ENCODE data around the gene CHCT1. TPM values are rescaled to one million over a fixed set of nuclear protein-coding genes. Genes with fewer than 3 reads are reported as not detected.
"Not testable (repeated sequence)": the region's sequence is repeated elsewhere in the genome, so short reads cannot be mapped to it uniquely, and the experiment has no call there.

The CHCT1 gene
- polyA plus RNA-seq, 3 donors, result 0.89 TPM; not detected in 2

- Histone ChIP-seq H3K27me3 (ENCODE audit: control insufficient read depth in 2 of 2, insufficient read depth in 2 of 2, low read length in 2 of 2) (no peaks in the 10 kb centered on the region), H3K4me2 (replicated peaks; ENCODE audit: extremely low read depth, low read length, poor library complexity, severe bottlenecking) (no peak overlapping the region), H4K20me1 (ENCODE audit: insufficient read depth, low read length) (no peaks in the 10 kb centered on the region), H3K36me3 (replicated peaks in 1 of 2; ENCODE audit: control insufficient read depth in 1 of 2, insufficient read depth in 2 of 2, low read length in 2 of 2) (no peaks in the 10 kb centered on the region), H3K9ac (ENCODE audit: insufficient read depth, low read length, poor library complexity, severe bottlenecking) (no peak overlapping the region), H3K9me3 (replicated peaks in 1 of 2; ENCODE audit: control insufficient read depth in 1 of 2, insufficient read depth in 1 of 2, low read length in 2 of 2) (no peaks in the 10 kb centered on the region), H3K4me1 (ENCODE audit: control insufficient read depth in 1 of 2, insufficient read depth in 2 of 2, low read length in 2 of 2) (peaks cover 2 to 5% of the 10 kb centered on the region in 2 donors), H3K4me3 (replicated peaks in 1 of 3; ENCODE audit: low read depth in 2 of 3, low read length in 3 of 3) (no peak overlapping the region), H3K27ac (ENCODE audit: low read depth in 1 of 2, low read length in 2 of 2) (no peak overlapping the region), H3K79me2 (ENCODE audit: insufficient read depth, low read length) (no peaks in the 10 kb centered on the region), H2AFZ (ENCODE audit: insufficient read depth, low read depth, low read length, poor library complexity, severe bottlenecking) (no peak overlapping the region)
- no peak for DNase-seq
- intact Hi-C loops (cut with micrococcal nuclease), result no loop called here
- no peak for TF ChIP-seq CTCF (IDR thresholded peaks at IDR 0.05)
- 100% methylated on average over 1 of the region's 2 CpGs for WGBS (ENCODE audit: insufficient coverage)
- Mint-ChIP-seq H3K4me3 (no peak overlapping the region), H3K27me3 (ENCODE audit: low read depth in 3 of 3) (no peaks in the 10 kb centered on the region), H3K27ac (no peak overlapping the region), H3K9me3 (peaks cover 0 to 4% (median 0%) of the 10 kb centered on the region in 7 donors), H3K36me3 (no peaks in the 10 kb centered on the region), H3K4me1 (peaks cover 6% of the 10 kb centered on the region)
Measured at GRCh38 chr17:60416368-60416925, 5.8 kb upstream of the CHCT1 start.

- H3K27ac ChIP-seq (ENCODE audit: low read depth in 1 of 2, low read length in 2 of 2); H3K9me3 Mint-ChIP-seq; H3K27me3 ChIP-seq (ENCODE audit: control insufficient read depth in 2 of 2, insufficient read depth in 2 of 2, low read length in 2 of 2); H3K36me3 Mint-ChIP-seq; H3K9ac ChIP-seq (ENCODE audit: insufficient read depth, low read length, poor library complexity, severe bottlenecking); H3K79me2 ChIP-seq (ENCODE audit: insufficient read depth, low read length); H3K9me3 ChIP-seq (replicated peaks in 1 of 2; ENCODE audit: control insufficient read depth in 1 of 2, insufficient read depth in 1 of 2, low read length in 2 of 2); H2AFZ ChIP-seq (ENCODE audit: insufficient read depth, low read depth, low read length, poor library complexity, severe bottlenecking); H3K4me2 ChIP-seq (replicated peaks; ENCODE audit: extremely low read depth, low read length, poor library complexity, severe bottlenecking); H3K4me3 Mint-ChIP-seq; intact Hi-C loops (cut with micrococcal nuclease); H3K4me3 ChIP-seq (replicated peaks in 1 of 3; ENCODE audit: low read depth in 2 of 3, low read length in 3 of 3); H3K27ac Mint-ChIP-seq; H3K36me3 ChIP-seq (replicated peaks in 1 of 2; ENCODE audit: control insufficient read depth in 1 of 2, insufficient read depth in 2 of 2, low read length in 2 of 2); DNase-seq; H4K20me1 ChIP-seq (ENCODE audit: insufficient read depth, low read length); H3K27me3 Mint-ChIP-seq (ENCODE audit: low read depth in 3 of 3): not testable (repeated sequence)
- H3K4me1 Mint-ChIP-seq, result peaks cover 18% of the 10 kb centered on the region
- peaks cover 10 to 16% of the 10 kb centered on the region in 2 donors for H3K4me1 ChIP-seq (ENCODE audit: control insufficient read depth in 1 of 2, insufficient read depth in 2 of 2, low read length in 2 of 2)
- WGBS (ENCODE audit: insufficient coverage), result 100% methylated on average over 1 of the region's 4 CpGs
Measured at GRCh38 chr17:60419003-60419402, 3.3 kb upstream of the CHCT1 start.

- intact Hi-C loops (cut with micrococcal nuclease), result loop anchor here in 1 of 2 donors (10.0 kb wide), 1 partner anchor 55 kb away; no protein-coding TSS in a partner anchor
- not testable (repeated sequence) for H3K36me3 Mint-ChIP-seq; H3K79me2 ChIP-seq (ENCODE audit: insufficient read depth, low read length); H3K9me3 ChIP-seq (replicated peaks in 1 of 2; ENCODE audit: control insufficient read depth in 1 of 2, insufficient read depth in 1 of 2, low read length in 2 of 2); H3K27me3 Mint-ChIP-seq (ENCODE audit: low read depth in 3 of 3); H3K9me3 Mint-ChIP-seq; H3K36me3 ChIP-seq (replicated peaks in 1 of 2; ENCODE audit: control insufficient read depth in 1 of 2, insufficient read depth in 2 of 2, low read length in 2 of 2); H3K27ac ChIP-seq (ENCODE audit: low read depth in 1 of 2, low read length in 2 of 2); H3K4me3 Mint-ChIP-seq; H3K27me3 ChIP-seq (ENCODE audit: control insufficient read depth in 2 of 2, insufficient read depth in 2 of 2, low read length in 2 of 2); H3K9ac ChIP-seq (ENCODE audit: insufficient read depth, low read length, poor library complexity, severe bottlenecking); H3K4me3 ChIP-seq (replicated peaks in 1 of 3; ENCODE audit: low read depth in 2 of 3, low read length in 3 of 3); H3K27ac Mint-ChIP-seq; H3K4me2 ChIP-seq (replicated peaks; ENCODE audit: extremely low read depth, low read length, poor library complexity, severe bottlenecking); H4K20me1 ChIP-seq (ENCODE audit: insufficient read depth, low read length); H2AFZ ChIP-seq (ENCODE audit: insufficient read depth, low read depth, low read length, poor library complexity, severe bottlenecking); DNase-seq
- peaks cover 18% of the 10 kb centered on the region for H3K4me1 Mint-ChIP-seq
- peaks cover 10 to 16% of the 10 kb centered on the region in 2 donors for H3K4me1 ChIP-seq (ENCODE audit: control insufficient read depth in 1 of 2, insufficient read depth in 2 of 2, low read length in 2 of 2)
- no CpG with 5 or more reads among the region's 7 CpGs for WGBS (ENCODE audit: insufficient coverage)
Measured at GRCh38 chr17:60419875-60420274, 2.4 kb upstream of the CHCT1 start.

Data from CD14-positive monocyte (primary cell).